CD14-positive monocyte (primary cell): ENCODE results near the gene LUZP1. TPM values are rescaled to one million over a fixed set of nuclear protein-coding genes. Genes with fewer than 3 reads are reported as not detected.
A peak's percentile ranks its signal among the peaks of the same experiment; 100 is the strongest.

Experiments
- DNase-seq, 3 donors: peaks; one replicate each; pipeline ENCODE4 v3.0.0-alpha.2; 2011 to 2022
- H2AFZ ChIP-seq: 2 replicates; pipeline ENCODE4 v1.6.0; 2012; ENCODE audit warnings: mild to moderate bottlenecking, low read depth, low read length, inconsistent platforms; ENCODE audit not compliant: insufficient read depth, poor library complexity, severe bottlenecking
- H3K27ac ChIP-seq, 2 donors: 1 replicate in 1 of 2; 2 replicates in 1 of 2; pipeline ENCODE4 v1.5.1; 2012 to 2013; ENCODE audit warnings: low read length in 2 of 2, control low read depth in 1 of 2, inconsistent platforms in 1 of 2, low read depth in 1 of 2, mild to moderate bottlenecking in 1 of 2
- H3K27me3 ChIP-seq, 2 donors: one replicate each; pipeline versions ENCODE4 v1.6.0 to v1.6.1; 2011 to 2013; ENCODE audit warnings: low read length in 2 of 2; ENCODE audit not compliant: control insufficient read depth in 2 of 2, insufficient read depth in 2 of 2
- H3K36me3 ChIP-seq, 2 donors: replicated peaks in 1 of 2; 1 replicate in 1 of 2; 2 replicates in 1 of 2; pipeline versions ENCODE4 v1.5.1 to v1.6.1; 2012 to 2013; ENCODE audit warnings: low read length in 2 of 2, control low read depth in 1 of 2, inconsistent platforms in 1 of 2, mild to moderate bottlenecking in 1 of 2; ENCODE audit not compliant: insufficient read depth in 2 of 2, control insufficient read depth in 1 of 2
- H3K4me1 ChIP-seq, 2 donors: 1 replicate in 1 of 2; 2 replicates in 1 of 2; pipeline versions ENCODE4 v1.5.1 to v1.6.1; 2012 to 2013; ENCODE audit warnings: low read length in 2 of 2, control low read depth in 1 of 2, inconsistent platforms in 1 of 2, mild to moderate bottlenecking in 1 of 2, moderate library complexity in 1 of 2; ENCODE audit not compliant: insufficient read depth in 2 of 2, control insufficient read depth in 1 of 2
- H3K4me2 ChIP-seq: replicated peaks from 2 replicates; pipeline ENCODE3; 2012; ENCODE audit warnings: low read length, moderate library complexity, mild to moderate bottlenecking; ENCODE audit not compliant: poor library complexity, severe bottlenecking; ENCODE audit errors: extremely low read depth
- H3K4me3 ChIP-seq, 3 experiments: fragments of 200-600 bp in 1 of 3; sonication (generic) in 1 of 3; replicated peaks in 1 of 3; 1 replicate in 2 of 3; 2 replicates in 1 of 3; pipeline ENCODE4 v1.5.1; 2011 to 2013; ENCODE audit warnings: low read length in 3 of 3, mild to moderate bottlenecking in 3 of 3, control low read depth in 2 of 3, low read depth in 2 of 3, inconsistent platforms in 1 of 3, moderate library complexity in 1 of 3
- H3K79me2 ChIP-seq: 2 replicates; pipeline ENCODE4 v1.6.0; 2012; ENCODE audit warnings: mild to moderate bottlenecking, control low read depth, inconsistent platforms, low read length, moderate library complexity; ENCODE audit not compliant: insufficient read depth
- H3K9ac ChIP-seq: 2 replicates; pipeline ENCODE4 v1.6.0; 2017; ENCODE audit warnings: low read length, mild to moderate bottlenecking; ENCODE audit not compliant: insufficient read depth, poor library complexity, severe bottlenecking
- H3K9me3 ChIP-seq, 2 donors: replicated peaks in 1 of 2; 1 replicate in 1 of 2; 2 replicates in 1 of 2; pipeline versions ENCODE4 v1.5.1 to v1.6.1; 2012 to 2013; ENCODE audit warnings: low read length in 2 of 2, control low read depth in 1 of 2; ENCODE audit not compliant: control insufficient read depth in 1 of 2, insufficient read depth in 1 of 2
- H4K20me1 ChIP-seq: 2 replicates; pipeline ENCODE4 v1.6.0; 2012; ENCODE audit warnings: mild to moderate bottlenecking, low read length, control low read depth, moderate library complexity; ENCODE audit not compliant: insufficient read depth
- H3K27ac Mint-ChIP-seq, 7 donors: one replicate each; pipeline ENCODE4 v1.8.0; 2020; ENCODE audit warnings: mild to moderate bottlenecking in 7 of 7, mixed read lengths in 7 of 7, moderate library complexity in 6 of 7, inconsistent platforms in 2 of 7
- H3K27me3 Mint-ChIP-seq, 3 donors: one replicate each; pipeline ENCODE4 v1.8.0; 2021 to 2022; ENCODE audit warnings: low read depth in 3 of 3, mild to moderate bottlenecking in 3 of 3, mixed read lengths in 3 of 3, moderate library complexity in 3 of 3, inconsistent platforms in 1 of 3
- H3K36me3 Mint-ChIP-seq, 2 donors: one replicate each; pipeline ENCODE4 v1.8.0; 2020; ENCODE audit warnings: mixed read lengths in 2 of 2, inconsistent platforms in 1 of 2, mild to moderate bottlenecking in 1 of 2
- H3K4me1 Mint-ChIP-seq: one replicate; pipeline ENCODE4 v1.8.0; 2020; ENCODE audit warnings: mild to moderate bottlenecking, mixed read lengths
- H3K4me3 Mint-ChIP-seq, 2 donors: one replicate each; pipeline ENCODE4 v1.8.0; 2020; ENCODE audit warnings: mild to moderate bottlenecking in 2 of 2, mixed read lengths in 2 of 2, moderate library complexity in 1 of 2
- H3K9me3 Mint-ChIP-seq, 7 donors: one replicate each; pipeline ENCODE4 v1.8.0; 2020 to 2022; ENCODE audit warnings: mixed read lengths in 7 of 7, mild to moderate bottlenecking in 6 of 7, moderate library complexity in 6 of 7, inconsistent platforms in 2 of 7
- CTCF ChIP-seq: fragments of 200-600 bp; IDR thresholded peaks from one replicate; pipeline ENCODE4 v1.8.0; 2022; ENCODE audit warnings: antibody characterized with exemption, mild to moderate bottlenecking
- WGBS: methylation state at CpG from one replicate; pipeline ENCODE4 v1.1.5; 2013; ENCODE audit warnings: missing lambda C conversion rate; ENCODE audit not compliant: insufficient coverage; 5-methylcytosine and 5-hydroxymethylcytosine counted together
- intact Hi-C, 2 donors: fragments of 100-400 bp; cut with micrococcal nuclease; formaldehyde crosslinking; loops; one replicate each; pipeline versions ENCODE4 v1.15.0 to v1.15.1; 2023
- polyA plus RNA-seq, 3 donors: library from polyadenylated mRNA; depleted of rRNA in 1 of 3; unstranded in 2 of 3; stranded (reverse) in 1 of 3; fragments of 300-500 nt in 2 of 3; fragments of >200 nt in 1 of 3; fragmentation: Illumina TruSeq in 2 of 3; gene quantifications; 1 replicate in 2 of 3; 2 replicates in 1 of 3; pipeline ENCODE4 v1.2.3, GENCODE V29; 2012 to 2021

The LUZP1 gene
- polyA plus RNA-seq, 3 donors = 4.4 to 8.7 (median 5.8) TPM

- intact Hi-C loops = no loop called here
- no peak for TF ChIP-seq CTCF
- H3K4me3 ChIP-seq = no peak overlapping the region
- H3K4me3 Mint-ChIP-seq = no peak overlapping the region
- H3K36me3 ChIP-seq = peaks cover 7 to 34% of the 10 kb centered on the region in 2 donors
- H3K27ac ChIP-seq = no peak overlapping the region
- no CpG with 5 or more reads among the region's 5 CpGs for WGBS
- H3K9ac ChIP-seq = no peak overlapping the region
- H4K20me1 ChIP-seq = peaks cover 24% of the 10 kb centered on the region
- peaks cover 20 to 26% of the 10 kb centered on the region in 2 donors for H3K36me3 Mint-ChIP-seq
- peaks cover 23% of the 10 kb centered on the region for H3K4me1 Mint-ChIP-seq
- H3K79me2 ChIP-seq = peaks cover 13% of the 10 kb centered on the region
- peak overlapping the region in 1 of 7 donors; percentile 20 for H3K27ac Mint-ChIP-seq
- DNase-seq = no peak
- H3K4me2 ChIP-seq = no peak overlapping the region
- H3K27me3 ChIP-seq = no peaks in the 10 kb centered on the region
- H3K4me1 ChIP-seq = peaks cover 5 to 15% of the 10 kb centered on the region in 2 donors
- H3K9me3 ChIP-seq = no peaks in the 10 kb centered on the region
- H3K27me3 Mint-ChIP-seq = peaks cover 0 to 1% (median 0%) of the 10 kb centered on the region in 3 donors
- H2AFZ ChIP-seq = no peak overlapping the region
- H3K9me3 Mint-ChIP-seq = peaks cover 0 to 1% (median 0%) of the 10 kb centered on the region in 7 donors
These were observed 58.3 kb downstream of the LUZP1 start for GRCh38 chr1:23110391-23110790.

GRCh38 chr1:23108918-23109533, 59.6 kb downstream of the LUZP1 start:
- no peak for DNase-seq
- peaks cover 7 to 36% of the 10 kb centered on the region in 2 donors for H3K36me3 ChIP-seq
- Mint-ChIP-seq H3K9me3 (peaks cover 0 to 1% (median 0%) of the 10 kb centered on the region in 7 donors), H3K36me3 (peaks cover 22 to 30% of the 10 kb centered on the region in 2 donors), H3K27me3 (peaks cover 0 to 1% (median 0%) of the 10 kb centered on the region in 3 donors), H3K27ac (no peak overlapping the region), H3K4me1 (peaks cover 12% of the 10 kb centered on the region), H3K4me3 (no peak overlapping the region)
- H3K4me2 ChIP-seq = no peak overlapping the region
- no peak overlapping the region for H2AFZ ChIP-seq
- peaks cover 12% of the 10 kb centered on the region for H4K20me1 ChIP-seq
- H3K79me2 ChIP-seq = peaks cover 10% of the 10 kb centered on the region
- WGBS = 100% methylated on average over 1 of the region's 4 CpGs
- no peak overlapping the region for H3K4me3 ChIP-seq
- intact Hi-C loops = loop anchor here in 1 of 2 donors (5.0 kb wide), 1 partner anchor 58 kb away; the partner anchor contains the start of gene LUZP1
- no peak overlapping the region for H3K27ac ChIP-seq
- no peak overlapping the region for H3K9ac ChIP-seq
- no peaks in the 10 kb centered on the region for H3K27me3 ChIP-seq
- TF ChIP-seq CTCF = no peak
- no peaks in the 10 kb centered on the region for H3K9me3 ChIP-seq
- peaks cover 2 to 6% of the 10 kb centered on the region in 2 donors for H3K4me1 ChIP-seq
